ENCODE data around the gene OR6K2. TPM values are rescaled to one million over a fixed set of nuclear protein-coding genes. Genes with fewer than 3 reads are reported as not detected.

Gene OR6K2
- polyA plus RNA-seq, 4 donors, result not detected

DNA sequence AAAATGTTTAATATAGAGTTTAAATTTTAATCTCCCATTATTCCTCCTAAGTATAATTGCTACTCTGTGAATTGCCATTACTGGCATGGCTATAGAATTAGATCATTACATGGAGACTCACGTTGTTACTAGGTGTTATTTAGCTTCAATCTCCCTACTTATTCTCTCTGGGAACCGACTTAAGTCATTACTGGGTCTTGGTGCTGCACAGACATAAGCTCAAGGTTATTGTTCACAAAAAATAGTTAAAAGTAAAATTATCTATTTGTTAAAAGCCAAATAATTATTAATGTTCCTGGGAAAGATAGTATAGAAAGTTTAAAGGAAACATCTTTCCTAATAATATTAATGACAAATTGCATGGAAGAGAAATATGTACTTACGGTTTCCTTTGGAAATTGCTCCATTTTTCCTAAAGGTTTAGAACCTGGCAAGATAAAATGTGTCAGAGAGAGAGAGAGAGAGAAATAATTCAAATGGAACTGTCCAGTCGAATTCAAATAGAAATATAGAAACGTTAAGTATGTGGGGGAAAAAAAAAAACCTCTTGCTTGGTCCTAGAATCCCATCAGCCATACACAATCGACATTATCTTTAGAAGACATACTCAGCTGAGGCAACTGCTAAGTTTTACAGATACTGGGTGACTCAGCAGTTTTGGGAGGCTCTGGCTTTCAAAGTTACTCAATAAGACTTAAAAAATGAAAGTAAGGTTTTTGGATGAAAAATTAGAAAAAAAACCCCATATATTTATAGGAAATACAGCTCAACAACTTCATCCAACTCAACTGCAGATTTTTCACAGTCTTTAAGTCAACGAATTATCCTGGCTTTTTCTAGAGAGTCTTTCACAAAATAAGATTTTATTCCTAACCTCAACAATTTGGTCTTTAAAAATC is 14.1 kb downstream of the OR6K2 start, which contains the start of gene SPTA1:
Gene SPTA1, minus strand, starts transcription at position 605 of the 899 bp plus-strand sequence. Its CDS starts 198 bp downstream, at position 407.
- DNase-seq (ENCODE audit: low read depth in 4 of 4, low spot score in 2 of 4), result no peak

DNA sequence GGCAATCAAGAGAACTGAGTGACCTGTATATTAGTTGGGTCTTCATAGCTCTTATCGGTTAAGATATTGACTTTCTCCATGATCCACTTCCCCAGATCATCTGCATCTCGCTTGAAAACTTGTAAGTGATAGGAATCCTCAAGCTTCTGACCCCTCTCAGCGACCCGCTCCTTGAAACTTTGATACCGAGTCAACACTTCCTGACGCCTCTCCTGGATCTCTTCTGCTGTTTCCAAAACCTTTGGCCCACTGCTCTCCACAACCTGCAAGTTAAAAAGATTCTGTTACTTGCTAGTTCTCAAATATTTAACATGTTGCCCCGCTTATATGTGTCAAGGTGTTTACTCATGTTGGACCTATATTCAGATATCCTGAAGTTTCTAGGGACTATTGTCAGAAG is 15.4 kb downstream of the OR6K2 start:
- DNase-seq (ENCODE audit: low read depth in 4 of 4, low spot score in 2 of 4), result no peak

DNA sequence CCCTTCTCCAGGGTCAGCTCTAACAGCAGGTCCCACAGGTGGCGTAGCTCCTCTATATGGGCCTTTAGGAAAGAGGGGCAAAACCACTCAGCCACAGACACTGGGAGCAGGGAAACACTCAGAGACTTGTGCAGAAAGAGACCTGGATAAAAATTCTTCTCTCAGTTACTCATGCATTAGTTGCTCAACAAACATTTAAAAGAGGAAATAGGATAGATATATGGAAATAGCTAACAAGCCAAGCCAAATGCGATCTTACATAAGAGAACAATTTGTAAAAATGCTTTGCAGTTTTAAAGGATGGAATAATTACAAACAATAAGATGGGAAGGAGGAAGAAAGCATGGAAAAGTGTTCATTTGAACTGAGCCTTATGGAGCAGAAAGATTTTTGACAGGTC is 18.8 kb downstream of the OR6K2 start:
- DNase-seq (ENCODE audit: low read depth in 4 of 4, low spot score in 2 of 4), result no peak

DNA sequence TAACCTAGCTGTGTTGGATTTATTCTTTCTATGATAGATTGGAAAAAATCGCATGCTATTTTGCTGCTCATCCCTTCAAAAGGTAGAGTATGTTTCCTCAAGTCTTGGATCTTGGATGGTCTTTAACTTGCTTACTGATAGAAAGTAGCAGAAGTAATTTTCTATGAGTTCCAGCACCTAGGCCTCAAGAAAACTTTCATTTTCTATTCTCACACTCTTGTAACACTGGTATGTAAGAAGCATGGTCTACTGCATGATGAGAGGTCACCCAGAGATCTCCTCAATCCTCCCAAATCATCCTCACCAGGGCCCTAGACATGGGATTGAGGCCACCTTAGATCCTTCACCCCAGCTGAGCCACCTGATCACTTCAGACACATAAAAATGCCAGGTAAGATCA is 21.2 kb downstream of the OR6K2 start:
- DNase-seq (ENCODE audit: low read depth in 4 of 4, low spot score in 2 of 4), result no peak

DNA sequence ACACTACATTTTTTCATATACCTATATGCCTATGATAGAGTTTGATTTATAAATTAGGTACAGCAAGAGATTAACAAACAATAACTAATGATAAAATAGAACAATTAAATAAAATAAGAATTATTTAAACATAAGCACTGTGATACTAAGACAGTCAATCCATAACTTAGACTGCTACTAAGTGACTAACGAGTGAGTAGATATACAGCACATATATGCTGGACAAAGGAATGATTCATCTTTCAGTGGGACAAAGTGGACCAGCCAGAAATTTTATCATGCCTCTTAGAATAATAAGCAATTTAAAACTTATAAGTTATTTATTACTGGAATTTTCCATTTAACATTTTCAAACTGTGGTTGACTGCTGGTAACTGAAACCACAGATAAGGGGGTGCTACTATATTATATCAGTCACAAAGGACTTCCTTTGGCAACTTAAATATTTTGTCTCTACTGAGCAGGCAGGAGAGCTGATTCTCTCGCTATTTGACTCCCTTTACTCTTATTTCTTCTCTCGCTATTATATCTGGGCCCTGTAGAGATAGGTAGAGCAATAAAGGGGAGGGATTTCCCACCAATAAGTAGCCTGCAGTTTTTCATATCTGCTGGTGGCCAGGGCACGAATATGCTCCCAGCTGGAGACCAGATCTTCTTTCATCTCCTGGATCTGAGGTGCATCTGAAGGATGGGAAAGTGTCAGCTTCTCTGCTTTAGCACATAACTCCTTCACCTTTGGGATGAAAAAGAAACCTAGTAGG is 24.7 kb downstream of the OR6K2 start:
- DNase-seq (ENCODE audit: low read depth in 4 of 4, low spot score in 2 of 4), result no peak

DNA sequence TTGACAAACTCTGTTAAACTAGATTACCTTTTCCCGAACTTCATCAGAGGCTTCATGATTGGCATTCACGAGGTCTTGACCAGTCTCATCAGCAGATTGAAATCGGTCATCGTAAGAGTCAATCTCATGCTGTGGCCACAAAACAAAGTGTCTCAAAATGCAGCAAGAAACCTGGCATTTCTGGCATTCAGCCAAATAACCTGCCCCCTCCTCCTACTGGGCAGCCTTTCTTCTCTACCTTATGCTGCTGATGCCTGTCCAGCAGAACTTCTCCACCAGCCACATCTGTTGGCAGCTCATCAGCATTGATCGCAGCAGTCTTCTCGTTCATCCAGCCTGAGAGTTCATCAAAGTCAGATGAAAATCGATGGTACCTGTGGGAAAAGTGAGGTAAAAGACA is 26.1 kb downstream of the OR6K2 start:
- DNase-seq (ENCODE audit: low read depth in 4 of 4, low spot score in 2 of 4), result no peak

DNA sequence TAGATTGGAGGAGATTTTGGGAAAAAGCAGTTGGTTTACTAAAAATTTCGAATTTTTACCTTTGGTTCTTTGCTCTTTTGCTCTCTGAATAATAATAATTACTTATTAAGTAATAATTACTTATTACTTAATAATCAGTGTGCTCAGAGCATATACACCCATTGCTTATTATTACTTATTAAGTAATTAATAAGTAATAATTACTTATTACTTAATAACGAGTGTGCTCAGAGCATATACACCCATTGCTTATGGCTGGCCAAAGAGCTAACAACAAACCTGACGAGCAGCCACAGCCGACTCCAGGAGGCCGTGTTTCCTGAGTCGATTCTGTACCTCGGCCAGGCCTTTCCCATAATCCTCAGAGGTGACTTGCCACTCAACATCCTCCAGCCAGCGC is 34.4 kb downstream of the OR6K2 start:
- DNase-seq (ENCODE audit: low read depth in 4 of 4, low spot score in 2 of 4), result no peak

DNA sequence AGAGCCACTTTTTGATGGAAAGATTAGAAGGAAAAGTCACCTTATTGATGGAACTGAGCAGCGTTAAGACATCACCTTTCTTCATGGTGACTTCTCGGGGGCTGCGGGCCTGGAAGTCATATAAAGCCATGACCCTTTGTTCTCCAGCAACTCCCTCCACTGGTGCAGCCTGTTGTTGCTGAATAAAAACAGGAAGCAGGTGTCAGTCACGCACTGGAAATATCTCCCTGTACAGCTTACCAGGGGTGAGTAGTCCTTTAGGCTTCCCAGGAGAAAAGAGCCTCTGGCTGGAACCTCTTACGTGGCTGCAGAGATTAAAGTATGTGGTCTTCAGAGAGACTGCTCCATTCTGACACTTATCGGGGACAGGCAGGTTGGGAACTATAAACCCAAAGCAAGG is 45.9 kb downstream of the OR6K2 start:
- DNase-seq (ENCODE audit: low read depth in 4 of 4, low spot score in 2 of 4), result no peak

DNA sequence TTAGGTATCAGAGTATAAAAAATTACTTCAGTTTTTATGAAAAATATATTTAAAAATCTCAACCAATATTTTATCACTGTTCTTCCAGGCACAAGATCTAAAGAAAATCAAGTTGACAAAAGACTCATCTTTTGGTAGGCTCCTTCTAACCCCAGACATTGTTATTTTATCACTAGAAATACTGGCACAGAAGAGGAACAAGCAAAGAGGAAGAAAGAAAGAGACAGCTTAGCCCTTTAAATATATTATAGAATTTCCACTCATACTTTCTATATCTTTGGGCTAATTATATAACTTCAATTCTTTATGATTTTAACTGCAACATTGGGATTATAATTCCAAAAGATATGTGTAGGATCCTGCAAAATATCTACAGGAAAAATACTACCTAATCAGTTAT is 46.4 kb downstream of the OR6K2 start:
- no peak for DNase-seq (ENCODE audit: low read depth in 4 of 4, low spot score in 2 of 4)

DNA sequence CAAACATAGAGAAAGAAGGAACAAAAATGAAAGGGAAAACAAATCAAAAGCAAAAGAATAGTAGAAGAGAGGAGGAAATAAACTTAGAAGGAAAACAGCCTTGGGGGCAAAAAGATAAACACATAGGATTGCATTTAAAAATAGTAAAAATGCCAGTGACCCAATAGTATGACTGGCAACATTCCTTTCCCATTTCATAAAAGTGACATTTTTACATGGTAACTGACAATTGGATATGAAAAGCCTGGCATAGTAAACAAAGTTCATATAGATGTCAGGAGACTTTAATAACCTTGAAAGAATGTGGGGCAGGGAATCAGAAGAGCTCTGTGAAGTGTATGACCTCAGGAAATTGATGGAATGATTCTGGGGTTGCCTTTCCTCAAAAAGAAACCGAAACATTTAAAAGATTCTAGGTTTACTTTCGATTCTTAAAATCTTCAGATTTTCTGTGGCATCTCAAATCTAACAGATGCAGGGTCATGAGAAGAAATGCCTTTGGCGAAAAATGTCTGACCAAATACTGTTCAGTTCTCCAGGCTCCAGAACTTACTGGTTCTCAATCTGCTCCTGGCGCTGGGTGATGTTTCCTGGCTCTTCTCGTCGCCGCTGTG is 47.6 kb downstream of the OR6K2 start:
- no peak for DNase-seq (ENCODE audit: low read depth in 4 of 4, low spot score in 2 of 4)

Other genes starting within 250 kb of the OR6K2 start
- gene OR10K1, start 238.8 kb downstream of the OR6K2 start, polyA plus RNA-seq (ENCODE audit: insufficient read length in 4 of 4), result under 1 TPM in 1 of 4 donors, not detected in 3; 0.05 TPM
- gene OR10R2, start 228.4 kb downstream of the OR6K2 start, polyA plus RNA-seq (ENCODE audit: insufficient read length in 4 of 4), result not detected
- not detected for gene OR6Y1, start 146.2 kb downstream of the OR6K2 start, polyA plus RNA-seq (ENCODE audit: insufficient read length in 4 of 4)
- gene OR6P1, start 130.1 kb downstream of the OR6K2 start, polyA plus RNA-seq (ENCODE audit: insufficient read length in 4 of 4), result not detected
- gene OR10X1, start 120.8 kb downstream of the OR6K2 start, polyA plus RNA-seq (ENCODE audit: insufficient read length in 4 of 4), result not detected
- gene OR10Z1, start 95.4 kb downstream of the OR6K2 start, polyA plus RNA-seq (ENCODE audit: insufficient read length in 4 of 4), result under 1 TPM; 0.05 to 0.10 (median 0.06) TPM
- 1 to 10 TPM; 1.1 to 5.9 (median 1.8) TPM for gene SPTA1, start 13.9 kb downstream of the OR6K2 start, polyA plus RNA-seq (ENCODE audit: insufficient read length in 4 of 4)
- gene OR6K3, start 20.1 kb upstream of the OR6K2 start, polyA plus RNA-seq (ENCODE audit: insufficient read length in 4 of 4), result under 1 TPM in 3 of 4 donors, not detected in 1; 0.07 to 0.14 (median 0.08) TPM
- gene OR6K6, start 54.1 kb upstream of the OR6K2 start, polyA plus RNA-seq (ENCODE audit: insufficient read length in 4 of 4), result not detected
- under 1 TPM in 1 of 4 donors, not detected in 3; 0.06 TPM for gene OR6N1, start 71.5 kb upstream of the OR6K2 start, polyA plus RNA-seq (ENCODE audit: insufficient read length in 4 of 4)
- not detected for gene OR6N2, start 80.6 kb upstream of the OR6K2 start, polyA plus RNA-seq (ENCODE audit: insufficient read length in 4 of 4)
- gene MNDA, start 130.7 kb upstream of the OR6K2 start, polyA plus RNA-seq (ENCODE audit: insufficient read length in 4 of 4), result 1 to 10 TPM; 2.9 to 4.8 (median 3.5) TPM
- gene PYHIN1, start 230.9 kb upstream of the OR6K2 start, polyA plus RNA-seq (ENCODE audit: insufficient read length in 4 of 4), result under 1 TPM; 0.17 to 0.29 (median 0.23) TPM